Measurements from ENCODE around the gene RGS6. TPM values are rescaled to one million over a fixed set of nuclear protein-coding genes. Genes with fewer than 3 reads are reported as not detected.

RGS6 gene
- total and polyA plus RNA-seq, 7 donors = 0.79 to 8.0 (median 1.6) TPM; not detected in 2

DNA sequence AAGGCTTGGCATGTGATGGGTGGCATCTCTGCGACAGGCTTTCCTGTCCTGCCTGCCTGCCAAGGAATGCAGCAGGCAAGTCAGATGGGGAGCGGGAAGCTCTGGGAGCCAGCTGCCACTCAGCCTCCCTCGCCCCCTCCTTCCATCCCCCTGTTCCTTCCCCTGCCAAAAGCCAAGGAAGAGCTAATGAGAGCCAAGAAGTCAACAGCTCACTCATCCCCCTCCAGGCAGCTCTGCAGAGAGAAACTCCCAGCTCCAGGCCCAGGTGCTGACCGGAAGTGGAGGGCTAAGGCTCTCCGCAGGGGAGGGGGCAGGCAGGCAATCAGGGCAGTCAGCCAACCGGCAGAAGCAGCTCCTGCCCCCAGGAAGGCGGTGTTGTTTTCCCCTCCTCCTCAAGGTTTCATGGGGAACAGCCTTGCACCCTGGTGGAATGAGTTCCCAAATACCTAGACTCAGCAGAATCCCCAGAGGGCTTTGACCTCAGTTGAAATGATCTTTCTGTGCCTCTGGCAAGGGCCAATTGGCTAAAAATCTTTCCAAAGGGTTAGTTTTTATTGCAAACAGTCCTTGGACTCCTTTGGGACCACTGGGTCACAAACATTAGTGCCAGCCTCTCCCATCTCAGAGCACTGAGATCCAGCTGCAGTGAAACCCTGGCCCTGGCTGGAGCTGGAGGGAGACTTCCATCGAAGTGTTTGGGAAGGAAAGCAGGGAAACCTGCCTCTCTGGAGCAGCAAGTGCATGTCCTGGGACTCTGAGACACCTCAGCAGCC is 612.6 kb downstream of the RGS6 start:
- no peak for TF ChIP-seq POLR2A (IDR thresholded peaks at IDR 0.05)
- Histone ChIP-seq H3K36me3 (no peaks in the 10 kb centered on the region), H3K9me3 (no peaks in the 10 kb centered on the region), H3K27ac (no peak overlapping the region), H3K4me1 (no peaks in the 10 kb centered on the region), H3K4me3 (no peak overlapping the region), H3K27me3 (no peaks in the 10 kb centered on the region)
- intact Hi-C loops (cut with DNase I) = no loop called here
- WGBS, 2 donors = 76 to 84% methylated on average over 8 of the region's 8 CpGs
- DNase-seq = no peak

DNA sequence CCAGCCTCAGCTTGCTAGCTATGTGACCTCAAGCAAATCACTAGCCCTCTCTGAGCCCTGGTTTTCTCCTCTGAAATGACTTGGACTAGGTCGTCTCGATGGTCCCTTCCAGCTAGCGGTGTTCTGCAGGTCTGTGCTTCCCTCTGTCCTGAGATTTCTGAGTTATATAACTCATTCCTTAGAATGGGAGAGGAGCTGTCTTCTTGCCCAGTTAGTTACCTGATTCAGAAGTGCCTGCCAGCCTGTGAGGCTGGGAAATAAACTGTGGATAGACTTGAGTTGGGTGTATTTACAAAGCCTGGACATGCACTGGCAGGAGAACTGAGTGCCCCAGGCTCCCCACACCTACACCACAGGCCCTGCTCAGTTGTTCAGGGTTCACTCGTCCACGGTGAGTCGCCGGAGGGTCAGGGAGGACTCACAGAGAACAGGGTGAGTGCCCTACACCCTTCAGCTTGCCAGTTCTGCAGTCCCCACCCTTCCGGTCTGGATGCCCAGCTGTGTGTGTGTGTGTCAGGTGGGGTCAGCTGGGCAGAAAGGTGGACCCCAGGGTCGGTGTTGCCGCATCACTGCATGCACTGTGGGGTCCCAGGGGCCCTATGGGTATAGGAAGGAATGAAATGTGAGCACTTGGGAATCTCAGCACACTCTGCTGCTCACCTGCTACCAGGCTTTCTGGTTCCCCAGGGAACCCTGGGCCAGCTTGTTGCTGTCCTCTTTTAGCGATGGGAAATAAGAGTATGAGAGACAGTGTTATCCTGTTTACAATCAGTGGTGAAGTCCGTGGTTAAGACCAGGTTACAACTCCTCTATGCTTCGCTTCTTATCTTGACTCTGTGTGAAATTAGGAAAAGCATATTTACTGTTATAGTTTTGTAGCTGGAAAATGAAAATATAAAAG is 613.4 kb downstream of the RGS6 start:
- H3K4me3 ChIP-seq = no peak overlapping the region
- DNase-seq = no peak
- H3K9me3 ChIP-seq = no peaks in the 10 kb centered on the region
- H3K27ac ChIP-seq = no peak overlapping the region
- H3K36me3 ChIP-seq = no peaks in the 10 kb centered on the region
- TF ChIP-seq POLR2A (IDR thresholded peaks at IDR 0.05) = no peak
- TF ChIP-seq, protein P1, sequence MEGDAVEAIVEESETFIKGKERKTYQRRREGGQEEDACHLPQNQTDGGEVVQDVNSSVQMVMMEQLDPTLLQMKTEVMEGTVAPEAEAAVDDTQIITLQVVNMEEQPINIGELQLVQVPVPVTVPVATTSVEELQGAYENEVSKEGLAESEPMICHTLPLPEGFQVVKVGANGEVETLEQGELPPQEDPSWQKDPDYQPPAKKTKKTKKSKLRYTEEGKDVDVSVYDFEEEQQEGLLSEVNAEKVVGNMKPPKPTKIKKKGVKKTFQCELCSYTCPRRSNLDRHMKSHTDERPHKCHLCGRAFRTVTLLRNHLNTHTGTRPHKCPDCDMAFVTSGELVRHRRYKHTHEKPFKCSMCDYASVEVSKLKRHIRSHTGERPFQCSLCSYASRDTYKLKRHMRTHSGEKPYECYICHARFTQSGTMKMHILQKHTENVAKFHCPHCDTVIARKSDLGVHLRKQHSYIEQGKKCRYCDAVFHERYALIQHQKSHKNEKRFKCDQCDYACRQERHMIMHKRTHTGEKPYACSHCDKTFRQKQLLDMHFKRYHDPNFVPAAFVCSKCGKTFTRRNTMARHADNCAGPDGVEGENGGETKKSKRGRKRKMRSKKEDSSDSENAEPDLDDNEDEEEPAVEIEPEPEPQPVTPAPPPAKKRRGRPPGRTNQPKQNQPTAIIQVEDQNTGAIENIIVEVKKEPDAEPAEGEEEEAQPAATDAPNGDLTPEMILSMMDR (IDR thresholded peaks at IDR 0.05) = no peak
- no peak for TF ChIP-seq POLR2AphosphoS5 (IDR thresholded peaks at IDR 0.05)
- no peak for TF ChIP-seq EP300 (IDR thresholded peaks at IDR 0.05)
- 74 to 82% methylated on average over 13 of the region's 13 CpGs for WGBS, 2 donors
- no peaks in the 10 kb centered on the region for H3K4me1 ChIP-seq
- H3K27me3 ChIP-seq = peaks cover 0 to 2% (median 0%) of the 10 kb centered on the region in 3 donors
- intact Hi-C loops (cut with DNase I) = no loop called here

DNA sequence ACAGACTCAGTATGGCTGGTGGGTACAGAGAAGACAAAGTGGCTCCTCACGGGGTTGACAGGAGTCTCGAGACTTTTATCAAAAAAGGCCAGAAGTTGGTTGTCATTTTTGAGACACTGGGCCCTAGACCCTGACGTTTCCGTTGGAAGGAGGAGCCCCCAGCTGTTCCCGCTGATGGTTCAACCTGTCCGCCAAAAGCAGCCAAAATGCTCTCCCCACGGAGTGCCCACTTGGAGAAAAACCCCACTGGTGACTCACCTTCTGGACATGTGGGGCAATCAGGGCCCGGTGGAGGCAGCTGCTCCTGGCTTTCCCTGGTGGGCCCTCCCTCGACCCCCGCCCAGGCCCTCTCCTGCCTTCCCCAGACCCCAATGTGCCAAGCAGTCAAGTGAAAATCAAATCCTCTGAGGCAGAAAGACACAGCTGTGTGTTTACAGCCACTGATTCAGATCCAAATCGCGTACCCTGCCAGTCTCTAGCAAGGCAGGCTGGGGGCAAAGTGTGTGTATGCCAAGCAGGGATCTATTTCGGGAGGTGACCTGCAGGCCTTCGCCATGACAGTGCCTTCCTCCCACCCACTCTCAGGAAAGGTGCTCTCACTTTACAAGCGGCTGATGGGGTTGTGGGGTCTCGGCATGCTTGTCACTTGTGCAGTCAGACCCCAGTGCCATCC is 614.3 kb downstream of the RGS6 start:
- no peak overlapping the region for H3K27ac ChIP-seq
- TF ChIP-seq POLR2AphosphoS5 (IDR thresholded peaks at IDR 0.05) (no peak), EP300 (IDR thresholded peaks at IDR 0.05) (no peak), POLR2A (IDR thresholded peaks at IDR 0.05) (no peak)
- TF ChIP-seq, protein P1 (IDR thresholded peaks at IDR 0.05) = no peak
- H3K27me3 ChIP-seq = peaks cover 0 to 8% (median 0%) of the 10 kb centered on the region in 3 donors
- WGBS, 2 donors = 80 to 88% methylated on average over 16 of the region's 16 CpGs
- no peaks in the 10 kb centered on the region for H3K36me3 ChIP-seq
- no peaks in the 10 kb centered on the region for H3K4me1 ChIP-seq
- intact Hi-C loops (cut with DNase I) = no loop called here
- no peak overlapping the region for H3K4me3 ChIP-seq
- H3K9me3 ChIP-seq = no peaks in the 10 kb centered on the region
- DNase-seq = no peak

DNA sequence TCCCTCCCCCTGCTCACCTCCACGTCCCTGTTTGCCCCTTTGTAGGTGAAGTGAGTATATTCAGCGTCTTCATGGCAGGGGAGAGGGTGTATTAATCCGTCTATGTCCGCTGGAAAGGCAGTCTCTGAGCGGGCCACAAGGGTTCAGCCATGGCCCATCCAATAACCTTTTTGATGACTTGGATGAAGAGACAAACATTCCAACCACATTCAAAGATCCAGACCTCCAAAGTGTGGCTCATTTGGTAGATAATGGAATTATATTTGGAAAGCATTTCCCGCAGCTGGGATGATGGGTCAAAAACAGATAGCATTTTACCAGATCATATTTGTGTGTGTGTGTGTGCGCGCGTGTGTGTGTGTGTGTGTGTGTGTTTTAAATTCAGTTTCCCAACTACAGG is 615.8 kb downstream of the RGS6 start:
- intact Hi-C loops (cut with DNase I) = no loop called here
- no peaks in the 10 kb centered on the region for H3K9me3 ChIP-seq
- no peak overlapping the region for H3K4me3 ChIP-seq
- TF ChIP-seq, protein P1 (IDR thresholded peaks at IDR 0.05) = no peak
- TF ChIP-seq POLR2AphosphoS5 (IDR thresholded peaks at IDR 0.05) (no peak), EP300 (IDR thresholded peaks at IDR 0.05) (no peak)
- no peaks in the 10 kb centered on the region for H3K4me1 ChIP-seq
- DNase-seq = peak; percentile 5
- 94 to 96% methylated on average over 9 of the region's 9 CpGs for WGBS, 2 donors
- H3K27ac ChIP-seq = no peak overlapping the region
- H3K36me3 ChIP-seq = no peaks in the 10 kb centered on the region
- peaks cover 0 to 13% (median 0%) of the 10 kb centered on the region in 3 donors for H3K27me3 ChIP-seq

DNA sequence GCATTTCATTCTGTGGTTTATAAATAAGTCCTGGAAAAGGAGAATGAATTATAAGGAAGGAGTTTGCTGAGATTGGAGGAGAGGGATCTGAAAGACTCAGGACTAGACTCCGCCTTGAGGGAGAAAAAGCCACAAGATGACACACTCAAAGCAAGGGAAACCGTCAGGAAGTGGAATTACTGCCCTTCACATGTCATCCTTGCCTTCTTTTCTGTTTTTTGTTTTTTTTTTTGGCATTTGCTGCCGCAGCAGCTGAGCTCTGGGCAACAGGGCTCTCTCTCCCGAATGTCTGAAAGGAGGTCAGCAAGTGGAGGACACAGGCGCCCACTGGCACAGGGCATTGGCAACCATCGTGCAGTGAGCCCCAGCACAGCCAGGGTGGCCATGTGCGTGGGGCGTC is 616.8 kb downstream of the RGS6 start:
- 44 to 79% methylated on average over 8 of the region's 8 CpGs for WGBS, 2 donors
- TF ChIP-seq, protein P1 (IDR thresholded peaks at IDR 0.05) = no peak
- TF ChIP-seq EP300 (IDR thresholded peaks at IDR 0.05) (no peak), POLR2AphosphoS5 (IDR thresholded peaks at IDR 0.05) (no peak), POLR2A (IDR thresholded peaks at IDR 0.05) (no peak)
- H3K27me3 ChIP-seq = peaks cover 0 to 13% (median 0%) of the 10 kb centered on the region in 3 donors
- H3K27ac ChIP-seq = no peak overlapping the region
- no peaks in the 10 kb centered on the region for H3K36me3 ChIP-seq
- no peak overlapping the region for H3K4me3 ChIP-seq
- intact Hi-C loops (cut with DNase I) = no loop called here
- H3K4me1 ChIP-seq = no peaks in the 10 kb centered on the region
- DNase-seq = no peak
- no peaks in the 10 kb centered on the region for H3K9me3 ChIP-seq
